A549 (cell line): ENCODE data around the gene MYLK. TPM values are rescaled to one million over a fixed set of nuclear protein-coding genes. Genes with fewer than 3 reads are reported as not detected.

Source experiments
- ATAC-seq, 2 experiments: fragments of 200-7000 bp in 1 of 2; fragments of >200 bp in 1 of 2; cut with Nextera tagmentation in 1 of 2; cut with Tn5 transposase in 1 of 2; 3 replicates each; pipeline versions ENCODE4 v1.8.0 to v1.9.1; 2018 to 2020; ENCODE audit warnings: mild to moderate bottlenecking in 1 of 2, moderate library complexity in 1 of 2
- CTCF ChIA-PET: fragments of 300-600 bp; sonication (Branson Sonifier 250); formaldehyde crosslinking; extraction: SDS; loops from one replicate; lab custom pipeline; 2021; ENCODE audit warnings: antibody characterized with exemption, inconsistent platforms; lab: Yijun Ruan, JAX
- POLR2A ChIA-PET: fragments of 350-600 bp; formaldehyde crosslinking; extraction: SDS; loops from one replicate; lab custom pipeline; 2021; ENCODE audit warnings: antibody characterized with exemption, inconsistent platforms; lab: Yijun Ruan, JAX
- DNase-seq, 2 experiments: peaks; one replicate each; pipeline versions ENCODE4 v3.0.0 to v3.0.0-alpha.2; 2011 to 2016; ENCODE audit warnings: low read depth in 1 of 2, low spot score in 1 of 2
- FAIRE-seq: peaks from 2 replicates; lab custom pipeline; 2011; peaks lifted over from hg19 to GRCh38; lab: Jason Lieb, UNC
- H3K27ac ChIP-seq, 2 experiments: fragments of >200 bp; sonication (Bioruptor Twin); formaldehyde crosslinking; 3 replicates each; pipeline ENCODE4 v1.5.1; 2016 to 2017
- H3K4me1 ChIP-seq: fragments of >200 bp; sonication (Bioruptor Twin); formaldehyde crosslinking; 3 replicates; pipeline ENCODE4 v1.6.1; 2016
- H3K4me2 ChIP-seq: fragments of >200 bp; sonication (Bioruptor Twin); formaldehyde crosslinking; 3 replicates; pipeline ENCODE4 v1.6.1; 2016
- H3K4me3 ChIP-seq: fragments of >200 bp; sonication (Bioruptor Twin); formaldehyde crosslinking; 3 replicates; pipeline ENCODE4 v1.5.1; 2016
- H3K9me3 ChIP-seq: fragments of >200 bp; sonication (Bioruptor Twin); formaldehyde crosslinking; 3 replicates; pipeline ENCODE4 v1.6.1; 2016
- BCL3 ChIP-seq: fragments of >200 bp; sonication (Bioruptor Twin); formaldehyde crosslinking; IDR thresholded peaks from 3 replicates; pipeline ENCODE4 v1.6.1; 2016
- EHMT2 ChIP-seq: fragments of 200-600 bp; sonication (generic); IDR thresholded peaks from 2 replicates; pipeline ENCODE4 v1.6.1; 2016; ENCODE audit warnings: antibody characterized with exemption, low read depth, mild to moderate bottlenecking, moderate library complexity
- FOSB ChIP-seq: fragments of 250-450 bp; sonication (Bioruptor Pico); IDR thresholded peaks from 2 replicates; pipeline ENCODE4 v1.5.0; 2020; ENCODE audit warnings: mild to moderate bottlenecking, moderate library complexity
- HOXA7 ChIP-seq: fragments of 250-450 bp; sonication (Bioruptor Pico); IDR thresholded peaks from 2 replicates; pipeline ENCODE4 v1.5.0; 2020; ENCODE audit warnings: mild to moderate bottlenecking, moderate library complexity
- JUN ChIP-seq, 2 experiments: fragments of >200 bp; sonication (Bioruptor Twin); formaldehyde crosslinking; IDR thresholded peaks; 2 replicates in 1 of 2; 3 replicates in 1 of 2; pipeline ENCODE4 v1.6.1; 2016 to 2017
- JUNB ChIP-seq: fragments of >200 bp; sonication (Bioruptor Twin); formaldehyde crosslinking; IDR thresholded peaks from 2 replicates; pipeline ENCODE4 v1.6.1; 2016
- KDM1A ChIP-seq: fragments of 200-600 bp; sonication (generic); IDR thresholded peaks from 2 replicates; pipeline ENCODE4 v1.6.1; 2016; ENCODE audit warnings: low read depth, mild to moderate bottlenecking
- KDM5A ChIP-seq: fragments of 200-600 bp; sonication (generic); IDR thresholded peaks from 2 replicates; pipeline ENCODE4 v1.6.1; 2016; ENCODE audit warnings: antibody characterized with exemption, mild to moderate bottlenecking
- MAFK ChIP-seq: fragments of 450-650 bp; IDR thresholded peaks from 2 replicates; pipeline ENCODE4 v1.6.1; 2014; ENCODE audit not compliant: partially characterized antibody
- MYC ChIP-seq: IDR thresholded peaks from 2 replicates; pipeline ENCODE4 v1.6.1; 2012; ENCODE audit warnings: mild to moderate bottlenecking, inconsistent platforms, low read length, improper control_type of control experiment, borderline replicate concordance
- NPAS2 ChIP-seq: fragments of 250-450 bp; sonication (Bioruptor Pico); IDR thresholded peaks from 2 replicates; pipeline ENCODE4 v1.8.0; 2022; ENCODE audit warnings: mild to moderate bottlenecking, moderate library complexity, borderline replicate concordance
- POLR2A ChIP-seq: IDR thresholded peaks from 2 replicates; pipeline ENCODE4 v1.6.1; 2012; ENCODE audit warnings: mild to moderate bottlenecking, low read length
- REST ChIP-seq: fragments of 200-600 bp; sonication (generic); IDR thresholded peaks from 2 replicates; pipeline ENCODE4 v1.6.1; 2016; ENCODE audit warnings: antibody characterized with exemption, mild to moderate bottlenecking, moderate library complexity
- RFX5 ChIP-seq: fragments of 450-650 bp; IDR thresholded peaks from 2 replicates; pipeline ENCODE4 v1.7.1; 2014; ENCODE audit warnings: antibody characterized with exemption, mild to moderate bottlenecking, moderate library complexity
- SREBF2 ChIP-seq: fragments of 450-650 bp; IDR thresholded peaks from 2 replicates; pipeline ENCODE4 v1.6.1; 2014; ENCODE audit warnings: mild to moderate bottlenecking, moderate library complexity
- TP53 ChIP-seq: fragments of 250-450 bp; sonication (Bioruptor Pico); IDR thresholded peaks from 2 replicates; pipeline ENCODE4 v1.5.0; 2021; ENCODE audit warnings: mild to moderate bottlenecking, moderate library complexity
- WGBS: methylation state at CpG from one replicate; pipeline ENCODE4 v1.1.6; 2017; ENCODE audit errors: missing lambda C conversion rate; 5-methylcytosine and 5-hydroxymethylcytosine counted together
- polyA plus RNA-seq, 4 experiments: library from polyadenylated mRNA; depleted of rRNA in 3 of 4; stranded (reverse); fragments of >200 nt; fragmentation: RNase III in 1 of 4; extraction: RNeasy Plus Mini Kit Qiagen cat#74134 plus additional on column Dnase treatment in 1 of 4; gene quantifications; 2 replicates in 3 of 4; 3 replicates in 1 of 4; pipeline ENCODE4 v1.2.3, GENCODE V29; 2011 to 2017

Gene MYLK
- polyA plus RNA-seq, 2 of the 4 experiments (the other 2 are of a cell fraction), result 16.9 to 17.4 TPM

- no peaks in the 10 kb centered on the region for H3K9me3 ChIP-seq
- POLR2A ChIA-PET, result no interaction called here
- WGBS, result 77% methylated on average over 2 of the region's 2 CpGs
- H3K4me2 ChIP-seq, result no peak overlapping the region
- H3K4me1 ChIP-seq, result peaks cover 41% of the 10 kb centered on the region
- no peak overlapping the region for H3K4me3 ChIP-seq
- H3K27ac ChIP-seq, result peak overlapping the region in 1 of 2 experiments; percentile 49; a peak in 1 of 6 replicates
- CTCF ChIA-PET, result interaction anchor here (1.2 to 1.3 kb wide), 2 partner anchors 11 to 12 kb away, joined by 3 to 4 read pairs; no protein-coding TSS in a partner anchor
- no peak for TF ChIP-seq HOXA7
- FAIRE-seq (no peak), ATAC-seq (no peak), DNase-seq (no peak)
Observed at GRCh38 chr3:123788710-123789109, 95.4 kb downstream of the MYLK start.

GRCh38 chr3:123787133-123787532, 97.0 kb downstream of the MYLK start:
- FAIRE-seq, result no peak
- no peak overlapping the region for H3K27ac ChIP-seq

GRCh38 chr3:123785602-123786001, 98.5 kb downstream of the MYLK start:
- Histone ChIP-seq H3K4me3 (no peak overlapping the region), H3K4me2 (no peak overlapping the region), H3K27ac (no peak overlapping the region), H3K9me3 (no peaks in the 10 kb centered on the region), H3K4me1 (peaks cover 29% of the 10 kb centered on the region)
- WGBS, result 92% methylated on average over 3 of the region's 3 CpGs
- ATAC-seq, result no peak
- CTCF ChIA-PET, result interaction anchor here (1.2 to 1.3 kb wide), 2 partner anchors 67 to 133 kb away, joined by 3 read pairs; no protein-coding TSS in a partner anchor
- no peak for DNase-seq
- TF ChIP-seq JUN (IDR thresholded peaks at IDR 0.05) (no peak), MYC (no peak), SREBF2 (no peak), MAFK (peak; percentile 59), KDM5A (no peak)
- FAIRE-seq, result no peak
- POLR2A ChIA-PET, result no interaction called here

More at GRCh38 chr3:123787133-123787532, 97.0 kb downstream of the MYLK start:
- 90% methylated on average over 5 of the region's 5 CpGs for WGBS
- H3K4me3 ChIP-seq, result no peak overlapping the region
- ChIA-PET POLR2A (no interaction called here), CTCF (no interaction called here)
- TF ChIP-seq RFX5, result no peak
- TF ChIP-seq SREBF2, result no peak
- TF ChIP-seq NPAS2 (CRISPR knock-in tag), result no peak
- TF ChIP-seq EHMT2, result no peak
- no peak for TF ChIP-seq TP53 (CRISPR knock-in tag)
- ATAC-seq (no peak), DNase-seq (no peak)
- no peaks in the 10 kb centered on the region for H3K9me3 ChIP-seq
- no peak overlapping the region for H3K4me2 ChIP-seq
- H3K4me1 ChIP-seq, result peaks cover 35% of the 10 kb centered on the region

GRCh38 chr3:123783811-123784210, 100.3 kb downstream of the MYLK start:
- ChIA-PET CTCF (no interaction called here), POLR2A (no interaction called here)
- Histone ChIP-seq H3K4me2 (no peak overlapping the region), H3K4me3 (no peak overlapping the region), H3K4me1 (peaks cover 30% of the 10 kb centered on the region), H3K27ac (peak overlapping the region in 1 of 2 experiments; percentile 19; a peak in 1 of 6 replicates), H3K9me3 (no peaks in the 10 kb centered on the region)
- DNase-seq (no peak), FAIRE-seq (no peak), ATAC-seq (no peak)
- 90% methylated on average over 4 of the region's 4 CpGs for WGBS
- TF ChIP-seq EHMT2 (no peak), KDM1A (no peak), TP53 (CRISPR knock-in tag) (no peak), BCL3 (no peak), REST (no peak), POLR2A (no peak), JUNB (no peak), FOSB (no peak)
